Breast epithelium (tissue), 4 donors: ENCODE data around the gene SYT13. TPM values are rescaled to one million over a fixed set of nuclear protein-coding genes. Genes with fewer than 3 reads are reported as not detected.

Experiments used
- DNase-seq, 2 donors: peaks; one replicate each; pipeline ENCODE4 v3.0.0-alpha.2; 2019; ENCODE audit warnings: low spot score in 2 of 2
- H3K27ac ChIP-seq, 2 donors: fragments of 200-600 bp; sonication (generic) in 1 of 2; one replicate each; pipeline ENCODE4 v1.5.1; 2016 to 2019; ENCODE audit warnings: mild to moderate bottlenecking in 1 of 2
- H3K27me3 ChIP-seq, 2 donors: fragments of 200-600 bp; sonication (generic) in 1 of 2; one replicate each; pipeline versions ENCODE4 v1.5.1 to v1.6.0; 2017 to 2019; ENCODE audit warnings: control low read depth in 1 of 2, mild to moderate bottlenecking in 1 of 2
- H3K36me3 ChIP-seq: fragments of 200-600 bp; one replicate; pipeline ENCODE4 v1.5.1; 2019
- H3K4me1 ChIP-seq, 2 donors: fragments of 200-600 bp; sonication (generic); one replicate each; pipeline ENCODE4 v1.5.1; 2016 to 2019; ENCODE audit warnings: control low read depth in 1 of 2
- H3K4me3 ChIP-seq, 3 donors: fragments of 200-600 bp; sonication (generic); 1 replicate in 2 of 3; 2 replicates in 1 of 3; pipeline ENCODE4 v1.5.1; 2016 to 2019; ENCODE audit warnings: mild to moderate bottlenecking in 3 of 3, moderate library complexity in 2 of 3
- H3K9me3 ChIP-seq, 2 donors: fragments of 200-600 bp; sonication (generic) in 1 of 2; one replicate each; pipeline ENCODE4 v1.5.1; 2016 to 2019; ENCODE audit warnings: control low read depth in 1 of 2
- CTCF ChIP-seq, 3 donors: fragments of 450-650 bp; IDR thresholded peaks; one replicate each; pipeline ENCODE4 v1.5.1; 2016 to 2017; ENCODE audit warnings: antibody characterized with exemption in 3 of 3, mild to moderate bottlenecking in 3 of 3, moderate library complexity in 3 of 3
- POLR2A ChIP-seq: fragments of 450-650 bp; IDR thresholded peaks from one replicate; pipeline ENCODE4 v1.6.1; 2016; ENCODE audit warnings: antibody characterized with exemption, mild to moderate bottlenecking, moderate library complexity
- POLR2AphosphoS5 ChIP-seq, 3 donors: sonication (generic); formaldehyde crosslinking; IDR thresholded peaks; one replicate each; pipeline ENCODE4 v1.6.1; 2017; ENCODE audit warnings: antibody characterized with exemption in 3 of 3
- intact Hi-C: fragments of 100-400 bp; cut with DNase I; formaldehyde crosslinking; loops from one replicate; pipeline ENCODE4 v1.15.1; 2023; ENCODE audit warnings: low total_unique reads
- total RNA-seq, 3 donors: library from RNA; depleted of rRNA; stranded (reverse); fragments of >200 nt; gene quantifications; one replicate each; pipeline ENCODE4 v1.1.0, GENCODE V29; 2016

SYT13 gene
- total RNA-seq, 3 donors from 2014 or later, result 0.29 to 0.33 TPM; not detected in 1

DNA sequence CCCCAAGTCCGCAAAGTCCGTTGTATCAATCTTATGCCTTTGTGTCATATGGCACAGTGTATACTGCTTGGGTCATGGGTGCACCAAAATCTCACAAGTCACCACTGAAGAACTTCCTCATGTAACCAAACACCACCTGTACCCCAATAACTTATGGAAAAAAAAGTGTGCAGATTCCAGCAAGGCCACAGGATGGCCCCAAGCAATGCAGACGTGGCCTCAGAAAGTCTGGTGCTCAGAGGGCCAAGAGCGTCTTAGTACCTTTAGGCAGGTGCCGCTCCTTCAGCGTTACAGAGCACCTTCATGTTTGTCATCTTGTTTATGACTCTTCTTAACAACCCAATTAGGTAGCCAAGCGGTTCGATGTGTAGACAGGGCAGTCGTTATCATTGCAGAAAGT lies 74.4 kb downstream of the SYT13 start:
- DNase-seq, result no peak
- H3K4me3 ChIP-seq, result no peak overlapping the region
- no peaks in the 10 kb centered on the region for H3K36me3 ChIP-seq
- H3K27ac ChIP-seq, result no peak overlapping the region
- H3K27me3 ChIP-seq, result no peaks in the 10 kb centered on the region
- TF ChIP-seq POLR2AphosphoS5 (IDR thresholded peaks at IDR 0.05) (no peak), POLR2A (no peak), CTCF (IDR thresholded peaks at IDR 0.05) (no peak)
- no peaks in the 10 kb centered on the region for H3K9me3 ChIP-seq
- intact Hi-C loops, result no loop called here
- peaks cover 0 to 4% of the 10 kb centered on the region in 2 donors for H3K4me1 ChIP-seq

- Histone ChIP-seq H3K9me3 (no peaks in the 10 kb centered on the region), H3K27me3 (no peaks in the 10 kb centered on the region), H3K27ac (peak overlapping the region; percentile 17 to 91), H3K36me3 (no peaks in the 10 kb centered on the region), H3K4me1 (peaks cover 0 to 4% of the 10 kb centered on the region in 2 donors), H3K4me3 (no peak overlapping the region)
- TF ChIP-seq POLR2AphosphoS5 (IDR thresholded peaks at IDR 0.05), result no peak
- DNase-seq, result no peak
- intact Hi-C loops, result no loop called here
These were observed 75.3 kb downstream of the SYT13 start for GRCh38 chr11:45210846-45211245.

DNA sequence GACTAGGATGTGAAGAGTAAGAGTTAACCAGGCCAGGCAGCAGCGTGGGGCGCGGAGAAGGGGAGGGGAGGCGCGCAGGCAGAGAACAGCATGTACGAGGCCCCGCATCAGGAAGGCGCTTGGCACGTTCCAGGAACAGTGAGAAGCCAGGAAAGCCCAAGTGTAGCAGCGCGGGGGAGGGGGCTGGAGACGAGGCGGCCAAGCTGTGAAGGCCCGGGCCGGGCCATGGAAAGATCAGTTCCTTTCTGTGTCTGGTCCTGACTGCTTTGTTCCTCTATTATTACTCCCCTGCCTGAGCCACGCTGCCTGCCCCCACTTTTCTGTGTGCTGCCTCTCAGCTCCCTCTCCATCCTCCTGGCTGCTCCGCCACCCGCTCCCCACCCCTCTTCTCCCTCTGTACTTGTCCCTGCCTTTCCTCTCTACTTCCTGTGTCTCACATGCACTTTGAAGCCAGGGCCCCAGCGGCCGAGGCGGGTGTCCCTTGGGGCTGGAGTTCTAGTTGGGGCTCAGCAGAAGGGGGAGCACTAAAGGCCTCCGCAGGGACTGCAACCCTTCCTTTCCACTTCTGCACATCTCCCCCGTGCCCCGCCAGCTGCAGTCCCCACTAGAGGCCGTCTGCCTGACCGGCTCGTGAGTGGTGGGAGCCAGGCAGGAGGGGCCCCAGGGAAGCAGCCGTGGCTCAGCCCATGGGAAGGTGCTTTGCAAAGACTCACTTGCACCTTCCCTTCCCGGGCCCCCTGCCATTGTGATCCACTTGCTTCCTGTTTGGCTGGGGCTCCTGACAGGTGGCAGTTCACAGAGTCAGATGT lies 76.0 kb downstream of the SYT13 start:
- peak overlapping the region; percentile 17 to 91 for H3K27ac ChIP-seq
- TF ChIP-seq POLR2AphosphoS5 (IDR thresholded peaks at IDR 0.05) (peak in 1 of 3 donors; percentile 66), CTCF (IDR thresholded peaks at IDR 0.05) (no peak)
- peak overlapping the region in 2 of 3 donors; percentile 7 to 49 for H3K4me3 ChIP-seq

DNA sequence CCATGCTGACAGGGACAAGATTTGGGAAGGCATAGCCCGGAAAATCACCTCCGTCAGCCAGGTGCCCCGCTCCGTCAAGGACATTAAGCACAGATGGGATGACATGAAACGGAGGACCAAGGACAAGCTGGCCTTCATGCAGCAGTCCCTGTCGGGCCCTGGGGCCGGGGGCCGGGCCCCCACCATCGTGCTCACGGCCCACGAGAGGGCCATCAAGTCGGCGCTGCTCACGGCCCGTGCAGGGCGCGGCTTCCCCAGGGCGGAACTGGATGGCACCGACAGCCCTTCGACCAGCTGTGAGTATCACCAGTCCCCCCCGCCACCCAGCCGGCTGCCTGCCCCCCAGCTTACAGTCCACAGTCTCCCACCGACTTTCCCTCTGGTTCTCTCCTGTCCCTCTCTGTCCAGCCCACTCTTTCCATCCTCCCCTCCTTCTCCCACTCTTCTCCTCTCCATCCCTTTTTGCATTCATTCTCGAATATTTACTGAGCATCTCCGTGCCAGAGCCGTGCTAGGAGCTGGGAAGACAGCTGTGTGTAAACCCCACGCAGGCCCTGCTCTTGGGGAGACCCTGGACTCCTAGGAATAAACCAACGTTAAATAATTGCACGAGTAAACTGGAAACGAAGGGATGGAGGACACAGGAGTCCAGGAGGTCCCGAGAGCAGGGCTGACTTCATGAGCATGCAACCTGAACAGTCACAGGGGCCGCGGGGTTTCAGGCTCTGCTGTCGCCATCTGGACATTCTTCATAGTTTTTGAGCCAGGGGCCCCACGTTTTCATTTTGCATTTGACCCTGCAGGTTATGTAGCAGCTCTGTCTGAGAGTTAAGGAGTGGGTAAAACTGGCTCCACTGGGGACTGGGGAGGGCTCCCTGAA lies 76.9 kb downstream of the SYT13 start:
- Histone ChIP-seq H3K27ac (peak overlapping the region; percentile 17 to 91), H3K36me3 (no peaks in the 10 kb centered on the region), H3K9me3 (no peaks in the 10 kb centered on the region), H3K4me3 (peak overlapping the region in 1 of 3 donors; percentile 49), H3K4me1 (peaks cover 0 to 4% of the 10 kb centered on the region in 2 donors), H3K27me3 (no peaks in the 10 kb centered on the region)
- no peak for TF ChIP-seq POLR2A
- no peak for TF ChIP-seq CTCF (IDR thresholded peaks at IDR 0.05)
- TF ChIP-seq POLR2AphosphoS5 (IDR thresholded peaks at IDR 0.05), result no peak
- no peak for DNase-seq
- intact Hi-C loops, result no loop called here

More for the DNA sequence above, 76.0 kb downstream of the SYT13 start:
- H3K9me3 ChIP-seq, result no peaks in the 10 kb centered on the region
- H3K27me3 ChIP-seq, result no peaks in the 10 kb centered on the region
- DNase-seq, result peak in 1 of 2 donors; percentile 53
- intact Hi-C loops, result no loop called here
- peaks cover 0 to 4% of the 10 kb centered on the region in 2 donors for H3K4me1 ChIP-seq
- H3K36me3 ChIP-seq, result no peaks in the 10 kb centered on the region

DNA sequence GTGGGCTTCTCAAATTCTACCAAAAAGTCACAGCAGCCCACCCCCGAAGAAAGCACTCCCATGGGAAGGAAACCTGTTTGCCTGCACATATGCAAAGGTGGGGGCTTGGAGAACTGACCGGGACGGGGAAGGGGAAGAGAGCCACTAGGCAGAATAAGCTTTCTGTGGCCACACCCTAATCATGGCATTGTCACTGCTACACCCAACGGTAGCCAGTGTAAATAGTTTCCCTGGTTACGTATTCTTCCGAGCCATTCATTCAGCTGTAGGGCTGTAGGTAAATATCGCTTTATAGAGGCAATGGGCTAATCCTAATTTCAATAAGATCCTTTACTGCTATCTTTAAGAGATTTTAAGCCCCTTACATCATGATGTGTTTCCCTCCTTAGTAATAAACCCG lies 78.0 kb downstream of the SYT13 start:
- intact Hi-C loops, result no loop called here
- no peak overlapping the region for H3K27ac ChIP-seq
- peaks cover 0 to 2% of the 10 kb centered on the region in 2 donors for H3K9me3 ChIP-seq
- TF ChIP-seq POLR2AphosphoS5 (IDR thresholded peaks at IDR 0.05), result no peak
- TF ChIP-seq CTCF (IDR thresholded peaks at IDR 0.05), result no peak
- no peak for TF ChIP-seq POLR2A
- H3K4me3 ChIP-seq, result no peak overlapping the region
- DNase-seq, result no peak
- no peaks in the 10 kb centered on the region for H3K27me3 ChIP-seq
- no peaks in the 10 kb centered on the region for H3K36me3 ChIP-seq
- peaks cover 0 to 4% of the 10 kb centered on the region in 2 donors for H3K4me1 ChIP-seq
